ENCODE results near the gene MRPS18B. TPM values are rescaled to one million over a fixed set of nuclear protein-coding genes. Genes with fewer than 3 reads are reported as not detected.
A peak's percentile ranks its signal among the peaks of the same experiment; 100 is the strongest.
"Not testable (repeated sequence)": the region's sequence is repeated elsewhere in the genome, so short reads cannot be mapped to it uniquely, and the experiment has no call there.

MRPS18B gene
- total RNA-seq, 1 donor from 2014 or later = 48.9 TPM

DNA sequence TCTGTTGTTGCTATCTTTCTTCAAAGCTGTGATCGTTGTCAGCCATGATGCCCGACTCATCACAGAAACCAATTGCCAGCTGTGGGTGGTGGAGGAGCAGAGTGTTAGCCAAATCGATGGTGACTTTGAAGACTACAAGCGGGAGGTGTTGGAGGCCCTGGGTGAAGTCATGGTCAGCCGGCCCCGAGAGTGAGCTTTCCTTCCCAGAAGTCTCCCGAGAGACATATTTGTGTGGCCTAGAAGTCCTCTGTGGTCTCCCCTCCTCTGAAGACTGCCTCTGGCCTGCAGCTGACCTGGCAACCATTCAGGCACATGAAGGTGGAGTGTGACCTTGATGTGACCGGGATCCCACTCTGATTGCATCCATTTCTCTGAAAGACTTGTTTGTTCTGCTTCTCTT lies 27.1 kb upstream of the MRPS18B start:
- Histone ChIP-seq H3K36me3 (peaks cover 86% of the 10 kb centered on the region), H3K27me3 (no peaks in the 10 kb centered on the region), H3K9me3 (no peaks in the 10 kb centered on the region), H3K4me3 (no peak overlapping the region), H3K27ac (peak overlapping the region; percentile 36), H3K4me1 (peaks cover 20% of the 10 kb centered on the region)
- TF ChIP-seq, protein P1, sequence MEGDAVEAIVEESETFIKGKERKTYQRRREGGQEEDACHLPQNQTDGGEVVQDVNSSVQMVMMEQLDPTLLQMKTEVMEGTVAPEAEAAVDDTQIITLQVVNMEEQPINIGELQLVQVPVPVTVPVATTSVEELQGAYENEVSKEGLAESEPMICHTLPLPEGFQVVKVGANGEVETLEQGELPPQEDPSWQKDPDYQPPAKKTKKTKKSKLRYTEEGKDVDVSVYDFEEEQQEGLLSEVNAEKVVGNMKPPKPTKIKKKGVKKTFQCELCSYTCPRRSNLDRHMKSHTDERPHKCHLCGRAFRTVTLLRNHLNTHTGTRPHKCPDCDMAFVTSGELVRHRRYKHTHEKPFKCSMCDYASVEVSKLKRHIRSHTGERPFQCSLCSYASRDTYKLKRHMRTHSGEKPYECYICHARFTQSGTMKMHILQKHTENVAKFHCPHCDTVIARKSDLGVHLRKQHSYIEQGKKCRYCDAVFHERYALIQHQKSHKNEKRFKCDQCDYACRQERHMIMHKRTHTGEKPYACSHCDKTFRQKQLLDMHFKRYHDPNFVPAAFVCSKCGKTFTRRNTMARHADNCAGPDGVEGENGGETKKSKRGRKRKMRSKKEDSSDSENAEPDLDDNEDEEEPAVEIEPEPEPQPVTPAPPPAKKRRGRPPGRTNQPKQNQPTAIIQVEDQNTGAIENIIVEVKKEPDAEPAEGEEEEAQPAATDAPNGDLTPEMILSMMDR (IDR thresholded peaks at IDR 0.05) = no peak
- peak; percentile 17 for ATAC-seq
- intact Hi-C loops (cut with DNase I) = no loop called here
- no peak for DNase-seq

GRCh38 chr6:30591008-30591407 lies 26.6 kb upstream of the MRPS18B start:
- Histone ChIP-seq H3K4me1 (peaks cover 20% of the 10 kb centered on the region), H3K27me3 (no peaks in the 10 kb centered on the region), H3K36me3 (peaks cover 81% of the 10 kb centered on the region), H3K4me3 (no peak overlapping the region), H3K27ac (peak overlapping the region; percentile 36), H3K9me3 (no peaks in the 10 kb centered on the region)
- TF ChIP-seq, protein P1 (IDR thresholded peaks at IDR 0.05) = no peak
- intact Hi-C loops (cut with DNase I) = no loop called here
- DNase-seq = no peak
- ATAC-seq = peak; percentile 88

- H3K9me3 ChIP-seq = no peaks in the 10 kb centered on the region
- TF ChIP-seq, protein P1 (IDR thresholded peaks at IDR 0.05) = no peak
- no peaks in the 10 kb centered on the region for H3K27me3 ChIP-seq
- no peak for ATAC-seq
- peaks cover 69% of the 10 kb centered on the region for H3K36me3 ChIP-seq
- no peak for DNase-seq
- no peak overlapping the region for H3K4me3 ChIP-seq
- peaks cover 20% of the 10 kb centered on the region for H3K4me1 ChIP-seq
- intact Hi-C loops (cut with DNase I) = no loop called here
- H3K27ac ChIP-seq = no peak overlapping the region
Observed at GRCh38 chr6:30592287-30592686, 25.4 kb upstream of the MRPS18B start.

- intact Hi-C loops (cut with DNase I) = not testable (repeated sequence)
Observed at GRCh38 chr6:30597315-30598144, 20.1 kb upstream of the MRPS18B start.

DNA sequence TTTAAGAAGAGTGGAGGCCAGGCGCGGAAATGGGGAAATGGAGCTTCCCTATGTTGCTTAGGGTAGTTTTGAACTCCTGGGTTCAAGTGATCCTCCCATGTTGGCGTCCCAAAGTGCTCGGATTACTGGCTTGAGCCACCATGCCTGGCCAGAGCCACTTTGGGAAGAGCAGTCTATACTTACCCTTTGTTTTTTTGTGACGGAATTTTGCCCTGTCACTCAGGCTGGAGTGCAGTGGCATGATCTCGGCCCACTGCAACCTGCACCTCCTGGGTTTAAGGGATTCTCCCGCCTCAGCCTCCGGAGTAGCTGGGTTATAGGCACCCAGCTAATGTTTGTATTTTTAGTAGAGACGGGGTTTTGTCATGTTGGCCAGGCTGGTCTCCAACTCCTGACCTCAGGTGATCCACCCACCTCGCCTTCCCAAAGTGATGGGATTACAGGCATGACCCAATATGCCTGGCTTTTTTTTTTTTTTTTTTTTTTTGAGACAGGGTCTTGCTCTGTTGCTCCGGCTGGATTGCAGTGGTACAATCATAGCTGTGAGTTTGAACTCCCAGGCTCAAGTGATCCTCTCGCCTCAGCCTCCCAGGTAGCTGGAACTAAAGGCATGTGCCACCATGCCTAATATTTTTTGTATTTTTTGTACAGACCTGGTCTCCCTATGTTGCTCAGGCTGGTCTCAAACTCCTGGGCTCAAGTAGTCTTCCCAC lies 18.6 kb upstream of the MRPS18B start:
- no peak for ATAC-seq

More at GRCh38 chr6:30597315-30598144, 20.1 kb upstream of the MRPS18B start:
- not testable (repeated sequence) for H3K4me1 ChIP-seq, H3K9me3 ChIP-seq, H3K27me3 ChIP-seq, H3K27ac ChIP-seq, H3K4me3 ChIP-seq
- H3K36me3 ChIP-seq = peaks cover 40% of the 10 kb centered on the region
- peak; percentile 73 for DNase-seq
- peak; percentile 93 for ATAC-seq
- TF ChIP-seq, protein P1 (IDR thresholded peaks at IDR 0.05) = peak; percentile 79

More for the DNA sequence above, 18.6 kb upstream of the MRPS18B start:
- intact Hi-C loops (cut with DNase I) = no loop called here
- TF ChIP-seq, protein P1 (IDR thresholded peaks at IDR 0.05) = no peak
- H3K27me3 ChIP-seq = no peaks in the 10 kb centered on the region
- peaks cover 49% of the 10 kb centered on the region for H3K36me3 ChIP-seq
- no peak overlapping the region for H3K27ac ChIP-seq
- no peaks in the 10 kb centered on the region for H3K4me1 ChIP-seq
- H3K4me3 ChIP-seq = no peak overlapping the region
- peak; percentile 34 for DNase-seq
- H3K9me3 ChIP-seq = no peaks in the 10 kb centered on the region
